BJ (cell line): ENCODE measurements around the gene PRKG1. TPM values are rescaled to one million over a fixed set of nuclear protein-coding genes. Genes with fewer than 3 reads are reported as not detected.

ENCODE experiments used
- CTCF ChIA-PET: fragments of 350-600 bp; formaldehyde crosslinking; extraction: SDS; loops from one replicate; lab custom pipeline; 2021; ENCODE audit warnings: antibody characterized with exemption, inconsistent platforms; lab: Yijun Ruan, JAX
- POLR2A ChIA-PET: fragments of 300-600 bp; sonication (Branson Sonifier 250); formaldehyde crosslinking; extraction: SDS; loops from one replicate; lab custom pipeline; 2021; ENCODE audit warnings: antibody characterized with exemption; lab: Charles Lee
- DNase-seq: peaks from one replicate; pipeline ENCODE4 v3.0.0-alpha.2; 2011; ENCODE audit warnings: low read depth
- H3K27me3 ChIP-seq: 2 replicates; pipeline ENCODE4 v1.6.0; 2011; ENCODE audit warnings: low read length; ENCODE audit not compliant: control insufficient read depth, insufficient read depth
- H3K36me3 ChIP-seq: 2 replicates; pipeline ENCODE4 v1.5.1; 2011; ENCODE audit warnings: low read length; ENCODE audit not compliant: control insufficient read depth, insufficient read depth
- H3K4me3 ChIP-seq: 2 replicates; pipeline ENCODE4 v1.5.1; 2011; ENCODE audit warnings: low read depth, mild to moderate bottlenecking, control low read depth, low read length
- CTCF ChIP-seq: IDR thresholded peaks from 2 replicates; pipeline ENCODE4 v1.5.1; 2011; ENCODE audit warnings: low read depth, mild to moderate bottlenecking, control low read depth, inconsistent platforms, low read length, moderate library complexity; ENCODE audit not compliant: insufficient read depth
- polyA plus RNA-seq: library from polyadenylated mRNA; depleted of rRNA; stranded (reverse); fragments of >200 nt; gene quantifications from 2 replicates; pipeline ENCODE4 v1.2.3, GENCODE V29; 2011

The PRKG1 gene
- polyA plus RNA-seq, 1 experiment = 9.7 TPM

- ChIA-PET POLR2A (no interaction called here), CTCF (interaction anchor here (0.7 to 1.5 kb wide), 3 partner anchors 9 to 40 kb away, joined by 3 read pairs; no protein-coding TSS in a partner anchor)
- Histone ChIP-seq H3K36me3 (no peaks in the 10 kb centered on the region), H3K27me3 (no peaks in the 10 kb centered on the region), H3K4me3 (no peak overlapping the region)
- no peak for TF ChIP-seq CTCF
- DNase-seq = no peak
Observed at GRCh38 chr10:51964630-51965029, 890.3 kb downstream of the PRKG1 start.

GRCh38 chr10:51965451-51965850 is 891.2 kb downstream of the PRKG1 start:
- TF ChIP-seq CTCF = no peak
- DNase-seq = no peak
- H3K4me3 ChIP-seq = no peak overlapping the region
- ChIA-PET CTCF (interaction anchor here (0.7 to 1.5 kb wide), 2 partner anchors 8 to 40 kb away, joined by 3 read pairs; no protein-coding TSS in a partner anchor), POLR2A (no interaction called here)
- H3K36me3 ChIP-seq = no peaks in the 10 kb centered on the region
- no peaks in the 10 kb centered on the region for H3K27me3 ChIP-seq

- CTCF ChIA-PET = interaction anchor here (0.8 to 1.1 kb wide), 3 partner anchors 8 to 670 kb away, joined by 3 read pairs; no protein-coding TSS in a partner anchor
- TF ChIP-seq CTCF = no peak
- POLR2A ChIA-PET = no interaction called here
- no peak overlapping the region for H3K4me3 ChIP-seq
- no peak for DNase-seq
- no peaks in the 10 kb centered on the region for H3K36me3 ChIP-seq
- H3K27me3 ChIP-seq = no peaks in the 10 kb centered on the region
Observed at GRCh38 chr10:51972733-51973346, 898.6 kb downstream of the PRKG1 start.

- Histone ChIP-seq H3K4me3 (no peak overlapping the region), H3K27me3 (no peaks in the 10 kb centered on the region), H3K36me3 (no peaks in the 10 kb centered on the region)
- POLR2A ChIA-PET = no interaction called here
- no peak for TF ChIP-seq CTCF
- CTCF ChIA-PET = interaction anchor here (0.6 kb wide), 1 partner anchor 19 kb away, joined by 4 read pairs; no protein-coding TSS in a partner anchor
- DNase-seq = no peak
Observed at GRCh38 chr10:51980752-51981151, 906.5 kb downstream of the PRKG1 start.

- ChIA-PET POLR2A (no interaction called here), CTCF (interaction anchor here (1.1 kb wide), 2 partner anchors 539 to 918 kb away, joined by 3 to 4 read pairs; no protein-coding TSS in a partner anchor)
- Histone ChIP-seq H3K27me3 (no peaks in the 10 kb centered on the region), H3K36me3 (no peaks in the 10 kb centered on the region), H3K4me3 (no peak overlapping the region)
- TF ChIP-seq CTCF = no peak
- no peak for DNase-seq
Observed at GRCh38 chr10:51981731-51982130, 907.4 kb downstream of the PRKG1 start.
